Activated CD4-positive, alpha-beta T cell treated with anti-CD3 and anti-CD28 coated beads, Interleukin-2, amount 50 U/mL, for 1 hour (primary cell): ENCODE data around the gene C3orf85.
"Not testable (repeated sequence)": the region's sequence is repeated elsewhere in the genome, so short reads cannot be mapped to it uniquely, and the experiment has no call there.

Source experiments
- DNase-seq: peaks from one replicate; pipeline ENCODE4 v3.0.0-alpha.2; 2020

The C3orf85 gene

GRCh38 chr3:109136523-109136922 is at the start of gene C3orf85:
Gene C3orf85 (plus strand): TSS chr3:109136719. CDS start chr3:109136848, 129 bp downstream.
- no peak for DNase-seq

DNA sequence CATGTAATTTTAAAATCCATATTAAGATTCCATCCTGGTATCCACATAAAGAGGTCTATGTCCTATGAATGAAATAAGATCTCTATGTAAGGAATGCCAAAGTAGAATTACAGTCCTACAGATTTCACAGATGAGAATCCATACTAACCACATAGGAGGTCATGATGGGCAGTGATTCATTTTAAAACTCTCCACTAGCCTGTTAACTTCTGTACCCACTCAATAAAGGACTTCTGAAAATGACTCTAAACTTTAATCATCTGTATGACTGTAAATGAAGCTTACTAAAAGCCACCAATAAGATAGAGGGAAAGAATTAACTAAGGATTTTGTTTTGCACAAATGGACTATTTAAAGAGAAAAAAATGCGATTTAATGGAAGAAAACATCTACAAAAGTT is 47.3 kb upstream of the C3orf85 start:
- no peak for DNase-seq

- no peak for DNase-seq
These were observed 44.7 kb upstream of the C3orf85 start for GRCh38 chr3:109091846-109092245.

GRCh38 chr3:109093561-109093960 is 43.0 kb upstream of the C3orf85 start:
- DNase-seq, result no peak

- DNase-seq, result no peak
These were observed 41.4 kb upstream of the C3orf85 start for GRCh38 chr3:109095166-109095565.

- no peak for DNase-seq
These were observed 38.4 kb upstream of the C3orf85 start for GRCh38 chr3:109098079-109098644.

GRCh38 chr3:109109574-109109973 is 26.9 kb upstream of the C3orf85 start:
- DNase-seq, result no peak

GRCh38 chr3:109112946-109113760 is 23.4 kb upstream of the C3orf85 start:
- no peak for DNase-seq

DNA sequence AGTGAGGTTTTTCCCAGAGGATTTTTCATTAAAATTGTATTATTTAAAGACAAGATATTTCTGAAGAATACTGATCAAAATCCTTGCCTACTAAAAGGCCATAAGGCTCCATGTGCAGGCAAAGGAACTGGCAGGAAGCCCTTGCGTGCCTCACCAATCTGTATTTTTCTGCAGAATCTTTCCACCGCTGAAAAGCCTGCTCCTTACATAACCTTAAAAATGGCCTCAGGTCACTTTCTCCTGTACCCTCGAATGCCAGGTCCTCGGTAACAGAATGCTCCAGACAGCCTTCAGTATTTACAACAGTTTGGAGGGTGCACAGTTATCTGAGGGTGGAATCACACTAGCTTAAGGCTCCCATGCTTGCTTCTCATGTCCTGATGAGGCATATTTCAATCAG is 21.8 kb upstream of the C3orf85 start:
- no peak for DNase-seq

DNA sequence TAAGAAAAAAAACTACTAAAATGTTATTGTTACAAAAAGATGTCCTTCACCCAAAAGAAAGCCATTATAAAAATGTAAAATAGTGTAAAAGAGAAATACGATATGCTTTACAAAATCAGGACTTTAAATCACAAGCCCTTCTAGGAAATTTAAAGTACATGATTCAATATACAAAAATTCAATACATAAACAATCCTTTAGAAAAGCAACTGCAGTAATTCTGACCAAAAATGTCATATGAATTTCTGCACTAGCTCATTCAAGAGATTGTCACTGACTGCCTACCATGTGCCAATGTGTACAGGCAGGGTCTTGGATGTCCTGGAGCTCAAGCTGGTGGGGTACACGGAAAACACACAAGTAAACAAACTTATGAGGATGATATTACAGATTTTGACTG is 21.1 kb upstream of the C3orf85 start:
- no peak for DNase-seq

DNA sequence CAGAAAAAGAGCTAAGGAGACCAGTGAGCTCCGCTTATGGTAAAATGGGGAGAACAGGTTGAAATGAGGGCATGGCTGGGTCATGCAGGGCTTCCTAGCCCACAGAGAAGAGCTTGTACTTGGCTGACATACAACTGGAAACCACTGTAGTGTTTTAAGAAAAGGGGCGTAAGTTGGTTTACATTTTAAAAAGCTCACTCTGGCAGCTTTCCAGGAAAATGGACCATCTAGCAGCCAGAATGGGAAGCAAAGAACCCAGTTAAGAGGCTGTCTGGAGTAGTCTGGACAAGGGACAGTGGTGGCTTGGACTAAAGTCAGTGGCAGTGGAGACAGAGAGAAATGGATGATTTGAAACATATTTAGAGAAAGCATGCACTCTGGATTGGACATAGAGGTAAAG is 20.5 kb upstream of the C3orf85 start:
- DNase-seq, result no peak

- DNase-seq, result no peak
These were observed 18.6 kb upstream of the C3orf85 start, which contains the start of gene MORC1 for GRCh38 chr3:109117939-109118338. Gene MORC1 (minus strand): TSS chr3:109118134. CDS start chr3:109118059, 75 bp downstream.

DNA sequence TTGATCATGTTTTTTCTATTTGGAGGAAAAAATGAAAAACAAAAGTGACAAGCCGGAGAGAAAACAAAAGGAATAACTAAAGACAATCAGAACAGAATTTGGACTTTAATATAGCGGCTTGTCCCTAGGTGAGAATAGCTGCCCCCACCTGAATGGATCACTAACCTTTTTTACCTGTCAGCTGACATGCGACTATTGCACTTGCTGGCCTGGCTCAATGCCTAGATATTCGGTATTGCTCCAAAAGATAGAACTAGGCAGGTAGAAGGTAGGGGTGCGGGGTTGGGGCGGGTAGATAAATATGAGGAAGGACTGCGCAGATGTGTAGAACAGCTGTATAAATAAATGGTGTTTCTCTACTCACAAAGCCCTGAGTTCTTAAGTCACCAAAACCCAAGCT is 17.9 kb upstream of the C3orf85 start:
- DNase-seq, result no peak

- DNase-seq, result no peak
These were observed 13.8 kb upstream of the C3orf85 start for GRCh38 chr3:109122690-109123089.

DNA sequence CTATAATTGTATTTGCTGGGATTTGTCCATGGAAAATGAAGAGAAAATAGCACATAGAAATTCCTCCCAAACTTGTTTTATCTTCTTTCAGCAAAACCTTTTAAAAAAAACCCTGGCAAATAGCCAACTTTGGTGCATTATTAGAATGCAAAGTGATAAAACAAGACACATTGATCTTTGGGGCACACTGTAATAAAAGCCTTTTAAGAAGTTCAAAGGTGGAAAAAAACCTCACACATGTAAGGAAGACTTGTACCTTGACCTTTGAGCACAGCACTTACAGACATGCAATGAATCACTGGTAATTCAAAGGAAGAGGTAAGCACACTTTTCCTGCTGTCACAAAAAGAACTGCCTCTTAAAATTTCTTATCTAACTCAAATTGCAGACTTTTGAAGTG is 10.6 kb upstream of the C3orf85 start:
- no peak for DNase-seq

DNA sequence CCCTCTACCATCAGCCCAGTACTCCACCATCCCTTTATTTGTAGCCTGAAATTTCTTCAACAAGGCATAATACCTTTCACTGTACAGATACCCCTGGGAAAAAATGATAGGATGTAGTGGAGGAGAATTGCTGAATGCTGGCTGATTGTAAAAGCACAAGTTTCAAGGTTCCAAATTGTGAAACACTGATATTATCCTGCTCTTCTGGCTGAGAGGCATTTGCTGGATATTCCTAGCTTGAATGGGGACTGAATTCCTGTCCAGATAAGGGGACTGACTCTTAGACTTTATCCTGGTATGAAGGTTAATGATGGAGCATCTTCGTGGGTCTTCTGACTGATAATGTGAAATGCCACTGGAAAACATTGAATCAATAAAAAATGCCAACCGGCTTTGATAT is 9.0 kb upstream of the C3orf85 start:
- no peak for DNase-seq

- no peak for DNase-seq
These were observed 5.2 kb upstream of the C3orf85 start for GRCh38 chr3:109131276-109131675.

- no peak for DNase-seq
These were observed 3.6 kb upstream of the C3orf85 start for GRCh38 chr3:109132801-109133473.

DNA sequence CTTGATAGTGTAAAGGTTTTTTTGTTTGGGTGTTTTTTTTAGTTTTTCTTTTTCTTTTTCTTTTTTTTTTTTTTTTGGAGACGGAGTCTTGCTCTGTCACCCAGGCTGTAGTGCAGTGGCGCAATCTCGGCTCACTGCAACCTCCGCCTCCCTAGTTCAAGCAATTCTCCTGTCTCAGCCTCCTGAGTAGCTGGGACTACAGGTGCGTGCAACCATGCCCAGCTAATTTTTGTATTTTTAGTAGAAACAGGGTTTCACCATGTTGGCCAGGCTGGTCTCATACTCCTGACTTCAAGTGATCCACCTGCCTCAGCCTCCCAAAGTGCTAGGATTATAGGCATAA is 3.1 kb upstream of the C3orf85 start:
- DNase-seq, result not testable (repeated sequence)

DNA sequence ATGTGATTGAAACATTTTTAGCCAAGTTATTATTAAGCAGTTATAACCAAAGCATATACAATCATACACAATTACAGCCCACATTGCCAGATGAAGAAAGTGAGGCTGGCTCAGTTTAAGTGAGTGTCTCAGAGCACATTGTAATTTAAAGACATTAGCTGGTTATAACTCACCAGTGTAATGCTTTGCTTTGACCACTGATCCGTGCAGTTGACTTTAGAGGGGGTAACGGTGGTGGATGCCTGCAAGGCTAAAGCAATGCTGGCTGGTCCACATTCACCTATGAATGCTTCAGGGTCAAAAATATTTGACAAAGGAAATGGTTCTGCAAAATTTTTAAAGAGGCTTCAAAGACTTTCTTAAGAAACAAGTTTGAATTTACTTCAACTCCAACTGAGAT is 1.2 kb downstream of the C3orf85 start:
- DNase-seq, result no peak

GRCh38 chr3:109140318-109140717 is 3.8 kb downstream of the C3orf85 start:
- DNase-seq, result no peak

- DNase-seq, result no peak
These were observed 7.1 kb downstream of the C3orf85 start for GRCh38 chr3:109143646-109144045.

DNA sequence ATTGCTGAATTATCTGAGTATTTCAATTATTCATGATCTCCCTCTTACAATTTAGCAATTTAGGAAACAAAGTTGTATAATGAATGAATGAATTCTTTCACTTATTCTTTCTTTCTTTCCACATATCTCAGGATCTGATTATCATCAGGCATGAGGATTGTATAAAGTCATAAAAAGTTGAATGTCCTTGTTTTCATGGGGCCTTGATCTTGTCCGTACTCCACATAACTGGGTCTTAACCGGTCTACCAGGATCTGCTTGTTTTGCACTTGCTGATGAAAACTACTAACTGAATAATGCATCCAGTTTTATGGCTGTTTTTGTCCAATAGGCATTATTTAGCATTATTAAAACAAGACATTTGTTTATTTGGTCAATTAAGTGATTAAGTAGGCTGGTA is 12.6 kb downstream of the C3orf85 start:
- no peak for DNase-seq

DNA sequence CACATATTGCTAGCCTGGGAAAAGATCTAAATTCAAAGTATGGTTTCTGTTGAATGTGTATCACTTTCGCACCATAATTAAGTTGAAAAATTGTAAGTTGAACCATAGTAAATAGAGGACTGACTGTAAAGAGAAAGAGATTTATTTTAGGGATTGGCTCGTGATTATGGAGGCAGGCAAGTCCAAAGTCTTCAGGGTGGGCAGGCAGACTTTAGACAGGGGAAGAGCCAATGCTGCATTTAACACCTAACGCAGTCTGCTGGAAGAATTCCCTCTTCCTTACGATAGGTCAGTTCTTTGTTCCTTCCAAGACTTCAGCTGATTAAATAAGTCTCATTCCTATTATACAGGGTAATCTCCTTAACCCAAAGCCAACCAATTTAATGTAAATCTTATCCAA is 15.8 kb downstream of the C3orf85 start:
- no peak for DNase-seq
